Activated CD8-positive, alpha-beta memory T cell treated with anti-CD3 and anti-CD28 coated beads, Interleukin-2, amount 50 U/mL, for 24 hours (primary cell): ENCODE data around the gene RAB27B.
A peak's percentile ranks its signal among the peaks of the same experiment; 100 is the strongest.
"Not testable (repeated sequence)": the region's sequence is repeated elsewhere in the genome, so short reads cannot be mapped to it uniquely, and the experiment has no call there.

Experiments
- DNase-seq: peaks from one replicate; pipeline ENCODE4 v3.0.0-alpha.2; 2020; ENCODE audit errors: extremely low read depth

RAB27B gene

DNA sequence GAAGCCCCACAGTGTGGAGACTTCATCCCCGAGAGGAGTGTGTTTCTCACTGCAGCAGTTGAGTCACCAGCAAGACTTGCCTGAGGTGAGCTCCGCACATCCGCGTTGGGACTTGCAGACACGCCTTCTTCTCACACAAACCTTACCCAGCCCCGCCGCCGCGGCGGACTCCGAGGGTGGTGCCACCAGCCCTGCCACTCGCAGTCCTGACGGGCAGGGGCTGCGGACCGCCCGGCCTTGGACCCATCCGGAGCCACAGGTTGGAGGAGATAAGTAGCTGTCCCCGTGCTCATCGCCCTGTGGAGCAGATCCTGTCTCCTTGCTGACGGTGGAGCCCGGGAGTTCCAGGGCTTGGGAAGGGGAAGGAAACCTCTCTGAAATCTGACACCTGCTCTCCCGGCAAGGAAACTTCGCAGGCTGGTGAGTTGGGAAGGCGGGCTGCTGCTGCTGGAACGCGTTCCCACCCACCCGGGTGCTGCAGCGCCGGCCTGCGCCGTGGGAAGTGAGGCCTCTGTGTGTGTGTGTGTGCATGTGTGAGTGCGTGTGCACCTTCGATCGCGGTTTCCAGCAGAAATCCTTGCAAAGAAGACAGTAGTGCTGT lies at the start of gene RAB27B:
TSS of gene RAB27B (plus strand) at position 197 of the 601 bp plus-strand sequence. CDS start 49,109 bp downstream, outside the sequence.
- DNase-seq, result peak; percentile 19

DNA sequence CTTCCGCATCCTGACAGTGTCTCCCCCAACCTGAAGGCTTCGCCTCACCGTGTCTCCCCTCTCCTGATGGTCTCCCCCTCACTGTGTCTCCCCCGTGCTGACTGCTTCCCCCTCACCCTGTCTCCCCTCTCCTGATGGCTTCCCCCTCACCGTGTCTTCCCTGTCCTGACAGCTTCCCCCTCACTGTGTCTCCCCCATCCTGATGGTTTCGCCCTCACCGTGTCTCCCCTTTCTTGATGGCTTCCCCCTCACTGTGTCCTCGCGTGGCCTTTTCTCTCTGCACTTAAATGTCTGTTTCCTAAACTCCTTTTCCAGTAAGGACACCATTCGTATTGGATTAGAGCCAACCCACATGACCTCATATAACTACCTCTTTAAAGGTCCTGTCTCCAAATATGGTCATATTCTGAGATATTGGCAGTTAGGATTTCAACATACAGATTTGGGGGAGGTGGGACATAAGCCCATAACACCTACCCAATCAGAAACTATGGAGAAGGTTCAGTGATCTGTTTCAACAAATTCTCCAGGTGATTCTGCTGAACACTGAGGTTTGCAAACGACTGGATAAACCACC lies 47.9 kb upstream of the RAB27B start:
- no peak for DNase-seq

DNA sequence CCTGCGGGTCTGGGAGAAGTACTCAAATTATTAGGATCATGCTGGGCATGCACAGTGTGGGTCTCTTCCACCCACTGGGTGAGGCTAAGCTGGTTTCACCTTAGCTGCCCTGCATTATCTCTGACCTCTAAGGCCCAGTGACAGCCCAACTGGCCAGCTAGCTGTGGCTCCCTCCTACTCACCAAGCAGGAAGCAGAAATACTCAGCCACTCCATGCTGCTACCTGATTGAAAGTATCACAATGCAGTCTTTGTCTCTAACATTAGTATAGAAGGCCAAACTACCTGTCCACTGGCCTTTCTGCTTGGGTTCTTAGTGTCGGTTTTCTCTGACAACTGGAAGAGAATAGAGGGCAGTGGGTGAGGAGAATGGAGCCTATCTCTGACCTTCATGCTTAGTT lies 47.3 kb upstream of the RAB27B start:
- DNase-seq, result no peak

GRCh38 chr18:54783139-54783538 lies 45.1 kb upstream of the RAB27B start:
- DNase-seq, result no peak

GRCh38 chr18:54786206-54786605 lies 42.1 kb upstream of the RAB27B start:
- DNase-seq, result no peak

- DNase-seq, result no peak
Observed at GRCh38 chr18:54787121-54787520, 41.2 kb upstream of the RAB27B start.

- no peak for DNase-seq
Observed at GRCh38 chr18:54787616-54788015, 40.7 kb upstream of the RAB27B start.

GRCh38 chr18:54790109-54790508 lies 38.2 kb upstream of the RAB27B start:
- DNase-seq, result no peak

DNA sequence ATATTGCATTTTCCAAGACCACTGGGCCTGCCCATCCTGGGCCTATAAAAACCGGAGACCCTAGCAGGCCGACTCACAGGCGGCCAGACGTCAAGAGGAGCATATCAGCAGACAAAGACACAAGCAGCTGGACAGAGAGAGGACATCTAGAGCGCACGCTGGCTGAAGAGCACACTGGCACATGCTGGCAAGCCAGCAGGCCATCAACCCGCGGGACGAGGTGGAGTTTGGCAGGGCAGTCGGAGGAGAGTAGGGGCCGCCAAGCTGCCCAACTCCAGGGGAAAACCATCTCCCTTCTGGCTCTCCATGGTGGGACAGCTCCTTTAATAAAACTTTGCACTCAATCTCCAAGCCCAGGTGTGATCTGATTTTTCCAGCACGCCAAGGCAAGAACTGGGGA lies 36.6 kb upstream of the RAB27B start:
- DNase-seq, result no peak

DNA sequence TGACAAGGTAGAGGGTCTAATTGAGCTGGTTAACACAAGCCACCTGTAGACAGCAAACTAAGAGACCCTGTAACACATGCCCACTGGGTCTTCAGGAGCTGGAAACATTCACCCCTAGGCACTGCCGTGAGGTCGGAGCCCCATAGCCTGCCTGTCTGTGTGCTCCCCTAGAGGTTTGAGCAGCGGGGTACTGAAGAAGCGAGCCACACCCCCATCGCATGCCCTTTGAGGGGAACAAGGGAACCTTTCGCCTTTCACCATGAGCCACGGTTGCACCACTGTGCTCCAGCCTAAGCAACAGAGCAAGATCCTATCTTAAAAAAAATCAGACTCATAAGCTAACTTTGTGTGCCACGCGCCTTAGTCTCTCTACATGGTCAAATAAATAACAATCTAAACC lies 36.2 kb upstream of the RAB27B start:
- no peak for DNase-seq

- no peak for DNase-seq
Observed at GRCh38 chr18:54794823-54795222, 33.5 kb upstream of the RAB27B start.

DNA sequence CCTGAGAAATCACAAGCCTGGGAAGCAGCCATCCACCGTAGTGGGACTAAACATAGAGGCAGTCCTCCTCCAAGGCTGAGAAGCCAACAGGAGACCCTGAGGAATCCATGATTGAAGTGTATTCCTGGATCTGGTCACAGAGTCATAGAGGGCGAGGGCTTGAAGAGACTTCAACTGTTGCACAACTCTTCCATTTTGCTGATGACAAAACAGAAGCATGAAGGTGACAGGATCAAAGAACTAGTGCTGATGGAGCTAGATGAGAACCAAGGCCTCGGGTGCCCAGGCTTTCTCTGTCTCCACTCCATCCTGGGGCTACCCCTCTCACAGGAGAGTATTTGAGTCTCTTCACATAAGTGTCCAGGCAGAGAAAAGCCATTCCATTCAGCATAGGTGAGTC lies 30.1 kb upstream of the RAB27B start:
- DNase-seq, result no peak

GRCh38 chr18:54801374-54801773 lies 26.9 kb upstream of the RAB27B start:
- no peak for DNase-seq

DNA sequence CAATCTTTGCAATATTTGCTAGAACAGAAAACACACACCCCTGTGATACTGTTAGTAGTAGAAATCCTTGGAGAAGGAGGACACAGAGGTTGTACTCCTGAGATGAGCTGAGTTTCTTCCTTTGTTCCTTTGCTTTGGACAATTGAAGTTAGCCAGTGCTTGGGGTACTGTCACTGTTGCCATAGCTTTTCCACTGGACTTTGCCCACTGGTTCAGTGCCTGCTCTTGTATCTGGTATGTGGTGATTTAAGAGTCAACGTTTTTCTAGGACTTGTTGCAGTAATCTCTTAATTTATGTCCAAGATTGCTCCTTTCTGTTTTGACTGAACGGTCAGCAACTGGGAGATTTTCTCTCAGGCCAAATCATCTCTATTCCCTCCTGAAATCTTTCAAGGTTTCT lies 26.1 kb upstream of the RAB27B start:
- no peak for DNase-seq

- no peak for DNase-seq
Observed at GRCh38 chr18:54802686-54803395, 25.4 kb upstream of the RAB27B start.

- DNase-seq, result no peak
Observed at GRCh38 chr18:54805571-54806334, 22.5 kb upstream of the RAB27B start.

DNA sequence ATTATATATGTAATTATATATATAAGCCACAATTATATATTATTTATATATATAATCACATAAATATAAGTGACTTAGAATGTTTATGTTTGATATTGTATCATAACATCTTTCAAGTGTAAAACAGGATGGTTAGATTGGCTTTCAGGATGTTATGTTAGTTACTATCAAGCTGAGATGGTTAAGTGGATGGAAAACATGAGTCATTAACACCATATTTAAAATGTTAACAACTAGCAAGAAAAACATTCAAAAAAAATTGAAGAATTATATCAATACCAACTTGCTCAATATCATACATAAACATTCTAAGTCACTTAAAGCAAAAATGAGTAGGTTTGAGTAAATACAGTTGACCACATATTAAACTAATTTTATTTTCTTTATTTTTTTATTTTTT lies 21.8 kb upstream of the RAB27B start:
- DNase-seq, result no peak

DNA sequence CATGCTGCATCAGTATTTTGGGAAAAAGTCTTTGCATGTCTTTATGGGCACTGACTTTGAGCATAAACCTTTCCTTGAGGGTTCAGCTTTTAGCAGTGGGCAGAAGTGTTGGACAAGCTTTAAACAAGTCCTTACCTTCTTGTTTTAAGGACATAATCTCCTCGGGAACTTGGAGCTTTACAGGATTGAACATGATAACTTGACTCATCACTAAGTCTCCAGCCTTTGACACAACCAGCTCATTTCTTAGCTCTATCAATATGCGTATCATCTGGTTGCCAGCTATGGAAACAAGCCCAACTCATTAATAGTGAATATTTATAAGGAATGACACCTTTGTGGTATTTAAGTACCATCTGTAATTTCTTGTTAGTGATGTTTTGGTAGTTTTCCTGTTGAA lies 21.0 kb upstream of the RAB27B start:
- DNase-seq, result no peak

GRCh38 chr18:54810662-54811061 lies 17.6 kb upstream of the RAB27B start:
- not testable (repeated sequence) for DNase-seq

- no peak for DNase-seq
Observed at GRCh38 chr18:54812885-54813284, 15.4 kb upstream of the RAB27B start.

GRCh38 chr18:54813305-54813704 lies 15.0 kb upstream of the RAB27B start:
- no peak for DNase-seq

DNA sequence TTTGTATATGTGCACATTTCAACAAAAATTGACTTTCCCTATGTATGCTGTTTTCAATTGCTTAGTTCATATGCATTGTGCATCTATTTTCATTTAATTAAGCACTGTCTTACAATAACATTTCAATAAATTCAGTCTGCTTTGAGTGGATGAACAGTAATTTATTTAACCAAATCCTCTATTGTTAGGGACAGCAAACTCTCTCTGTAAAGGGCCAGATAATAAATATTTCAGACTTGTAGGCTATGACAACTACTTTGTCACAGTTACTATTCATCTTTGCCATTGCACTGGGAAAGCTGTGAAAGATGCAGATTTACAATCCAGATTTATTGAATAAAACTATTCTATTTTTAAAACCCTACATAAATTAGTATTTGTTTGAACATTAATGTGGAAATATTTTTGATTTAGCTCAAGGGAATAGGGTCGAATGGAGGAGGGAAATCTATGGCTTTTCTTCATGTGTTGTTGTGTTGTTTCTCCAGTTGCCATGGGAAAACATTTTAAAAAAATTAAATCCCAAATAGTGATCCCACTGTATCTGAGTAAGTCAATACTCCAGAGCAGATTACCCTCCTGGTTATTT lies 14.2 kb upstream of the RAB27B start:
- no peak for DNase-seq
